Lower leg skin (tissue), 4 donors: ENCODE results near the gene DDX56. TPM values are rescaled to one million over a fixed set of nuclear protein-coding genes. Genes with fewer than 3 reads are reported as not detected.
"Not testable (repeated sequence)": the region's sequence is repeated elsewhere in the genome, so short reads cannot be mapped to it uniquely, and the experiment has no call there.

ENCODE experiments used
- DNase-seq, 2 donors: peaks; one replicate each; pipeline ENCODE4 v3.0.0-alpha.2; 2019; ENCODE audit warnings: low spot score in 2 of 2
- H3K4me3 ChIP-seq: fragments of 200-600 bp; sonication (generic); 2 replicates; pipeline ENCODE4 v1.5.1; 2017; ENCODE audit warnings: mild to moderate bottlenecking, low read depth; ENCODE audit not compliant: poor library complexity, severe bottlenecking
- POLR2A ChIP-seq, 2 donors: fragments of 450-650 bp; IDR thresholded peaks; one replicate each; pipeline ENCODE4 v1.6.1; 2016 to 2017; ENCODE audit warnings: antibody characterized with exemption in 2 of 2, mild to moderate bottlenecking in 1 of 2, moderate library complexity in 1 of 2
- WGBS, 2 donors: methylation state at CpG; one replicate each; pipeline ENCODE4 v1.1.5; 2018; 5-methylcytosine and 5-hydroxymethylcytosine counted together
- intact Hi-C: fragments of 100-400 bp; cut with DNase I; formaldehyde crosslinking; loops from one replicate; pipeline ENCODE4 v1.15.0; 2023; ENCODE audit warnings: low total_unique reads
- total RNA-seq, 4 donors: library from RNA; depleted of rRNA; stranded (reverse); fragments of >200 nt; gene quantifications; one replicate each; pipeline ENCODE4 v1.1.0, GENCODE V29; 2016
- TF ChIP-seq, protein P1 (sequence below), 3 donors: fragments of 450-650 bp; IDR thresholded peaks; one replicate each; pipeline ENCODE4 v1.5.1; 2016; ENCODE audit warnings: antibody characterized with exemption in 3 of 3, mild to moderate bottlenecking in 3 of 3, moderate library complexity in 2 of 3

DDX56 gene
- total RNA-seq, 4 donors from 2014 or later, result 58.9 to 71.7 (median 68.3) TPM

DNA sequence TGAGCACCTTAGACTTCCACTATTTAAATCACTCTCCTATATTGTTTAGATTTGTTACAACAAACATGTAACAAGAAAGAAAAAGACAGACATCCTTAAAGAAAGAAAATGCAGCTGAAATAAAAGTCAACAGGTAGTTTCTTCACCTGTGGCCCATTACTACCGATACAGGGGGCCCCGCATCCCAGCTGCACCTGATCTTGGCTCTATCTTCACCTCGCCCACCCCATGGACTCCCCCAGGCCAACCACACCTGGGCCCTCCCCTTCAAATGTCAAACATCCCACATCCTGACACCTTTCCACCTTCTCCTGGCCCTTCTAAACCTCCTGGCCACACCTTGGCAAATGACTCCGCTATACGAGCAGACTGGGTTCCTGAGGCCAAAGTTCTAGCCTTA is 7.0 kb downstream of the DDX56 start:
- no peak overlapping the region for H3K4me3 ChIP-seq
- no peak for DNase-seq
- WGBS, 2 donors, result 89 to 95% methylated on average over 5 of the region's 5 CpGs
- intact Hi-C loops, result loop anchor here (10.0 kb wide), 1 partner anchor 72 kb away; the partner anchor contains the start of gene NUDCD3
- TF ChIP-seq POLR2A (IDR thresholded peaks at IDR 0.05), result no peak
- TF ChIP-seq, protein P1, sequence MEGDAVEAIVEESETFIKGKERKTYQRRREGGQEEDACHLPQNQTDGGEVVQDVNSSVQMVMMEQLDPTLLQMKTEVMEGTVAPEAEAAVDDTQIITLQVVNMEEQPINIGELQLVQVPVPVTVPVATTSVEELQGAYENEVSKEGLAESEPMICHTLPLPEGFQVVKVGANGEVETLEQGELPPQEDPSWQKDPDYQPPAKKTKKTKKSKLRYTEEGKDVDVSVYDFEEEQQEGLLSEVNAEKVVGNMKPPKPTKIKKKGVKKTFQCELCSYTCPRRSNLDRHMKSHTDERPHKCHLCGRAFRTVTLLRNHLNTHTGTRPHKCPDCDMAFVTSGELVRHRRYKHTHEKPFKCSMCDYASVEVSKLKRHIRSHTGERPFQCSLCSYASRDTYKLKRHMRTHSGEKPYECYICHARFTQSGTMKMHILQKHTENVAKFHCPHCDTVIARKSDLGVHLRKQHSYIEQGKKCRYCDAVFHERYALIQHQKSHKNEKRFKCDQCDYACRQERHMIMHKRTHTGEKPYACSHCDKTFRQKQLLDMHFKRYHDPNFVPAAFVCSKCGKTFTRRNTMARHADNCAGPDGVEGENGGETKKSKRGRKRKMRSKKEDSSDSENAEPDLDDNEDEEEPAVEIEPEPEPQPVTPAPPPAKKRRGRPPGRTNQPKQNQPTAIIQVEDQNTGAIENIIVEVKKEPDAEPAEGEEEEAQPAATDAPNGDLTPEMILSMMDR (IDR thresholded peaks at IDR 0.05), result no peak

DNA sequence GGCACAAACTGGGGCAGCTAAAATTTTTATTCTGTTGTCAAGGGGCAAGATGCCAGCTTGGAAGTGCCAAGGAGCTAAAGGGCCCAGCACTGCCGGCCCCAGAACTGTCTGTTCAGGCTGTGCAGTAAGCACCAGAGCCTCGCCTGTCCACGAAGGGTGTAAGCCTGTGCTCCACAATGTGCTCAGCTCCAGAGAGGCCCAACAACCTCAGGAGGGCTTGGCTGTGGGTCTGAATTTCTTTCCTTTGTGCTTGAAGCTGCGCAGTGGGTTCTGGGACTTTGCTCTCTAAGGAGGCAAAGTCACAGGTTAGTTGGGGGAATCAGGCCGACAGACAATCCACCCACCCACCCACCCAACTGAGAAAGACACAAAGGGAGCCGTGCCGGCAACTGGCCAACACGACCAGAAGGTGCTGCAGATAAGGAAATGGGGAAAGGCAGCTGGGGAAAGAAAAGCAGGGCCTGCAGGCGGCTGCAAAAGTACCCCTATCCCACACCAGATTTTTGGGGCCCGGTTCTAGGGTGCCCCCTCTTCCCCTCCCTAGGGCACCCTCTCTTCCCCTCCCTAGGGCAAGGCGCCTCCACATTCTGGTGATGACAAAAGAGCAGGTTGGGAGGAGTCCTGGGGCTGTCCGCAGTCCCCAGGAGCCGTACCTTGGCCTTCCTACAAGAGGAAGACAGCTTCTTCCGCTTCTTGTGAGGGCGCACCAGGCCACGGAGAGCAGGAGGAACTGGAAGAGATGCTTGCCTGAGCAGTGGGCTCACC is 7.7 kb downstream of the DDX56 start:
- 75 to 79% methylated on average over 15 to 16 of the region's 16 CpGs for WGBS, 2 donors
- H3K4me3 ChIP-seq, result no peak overlapping the region
- intact Hi-C loops, result loop anchor here (10.0 kb wide), 1 partner anchor 71 kb away; the partner anchor contains the start of gene NUDCD3
- DNase-seq, result no peak
- TF ChIP-seq POLR2A (IDR thresholded peaks at IDR 0.05), result no peak
- TF ChIP-seq, protein P1 (IDR thresholded peaks at IDR 0.05), result no peak

DNA sequence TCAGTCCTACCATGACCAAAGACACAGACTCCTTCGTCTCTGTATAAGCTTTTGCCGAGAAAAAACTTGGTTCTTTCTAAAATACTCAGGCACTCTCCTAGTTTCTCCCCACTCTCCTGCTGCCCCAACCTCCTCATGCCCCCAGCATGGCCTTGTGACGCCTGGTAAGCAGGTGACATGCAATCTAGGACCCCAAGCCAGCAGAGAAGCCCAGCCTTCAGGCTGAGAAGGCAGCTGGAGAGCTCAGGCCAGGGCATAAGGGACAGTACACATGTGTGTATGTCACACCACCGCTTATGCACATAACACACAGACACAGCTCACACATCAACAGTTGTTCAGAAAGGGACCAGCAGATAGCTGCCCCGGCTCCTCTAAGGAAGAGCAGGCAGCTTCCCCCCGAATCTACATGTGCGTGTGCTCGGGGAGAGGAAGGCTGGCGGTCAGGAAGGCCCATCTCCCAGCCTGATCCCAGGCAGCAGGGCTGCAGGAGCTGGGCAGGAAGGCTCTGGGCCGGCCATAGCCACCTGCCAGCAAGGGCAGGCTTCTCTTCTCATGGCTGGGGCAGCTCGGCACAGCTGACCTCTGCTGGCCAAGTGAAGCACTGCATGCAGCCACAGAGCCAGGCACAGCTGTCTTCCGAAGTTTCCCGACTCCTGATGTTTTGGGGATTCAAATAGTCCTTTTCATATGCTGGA is 8.5 kb downstream of the DDX56 start:
- intact Hi-C loops, result loop anchor here (10.0 kb wide), 1 partner anchor 70 kb away; the partner anchor contains the start of gene NUDCD3
- H3K4me3 ChIP-seq, result no peak overlapping the region
- 63 to 65% methylated on average over 13 of the region's 13 CpGs for WGBS, 2 donors
- TF ChIP-seq, protein P1 (IDR thresholded peaks at IDR 0.05), result peak in 1 of 3 donors; percentile 62
- TF ChIP-seq POLR2A (IDR thresholded peaks at IDR 0.05), result no peak
- DNase-seq, result peak in 1 of 2 donors; percentile 92

DNA sequence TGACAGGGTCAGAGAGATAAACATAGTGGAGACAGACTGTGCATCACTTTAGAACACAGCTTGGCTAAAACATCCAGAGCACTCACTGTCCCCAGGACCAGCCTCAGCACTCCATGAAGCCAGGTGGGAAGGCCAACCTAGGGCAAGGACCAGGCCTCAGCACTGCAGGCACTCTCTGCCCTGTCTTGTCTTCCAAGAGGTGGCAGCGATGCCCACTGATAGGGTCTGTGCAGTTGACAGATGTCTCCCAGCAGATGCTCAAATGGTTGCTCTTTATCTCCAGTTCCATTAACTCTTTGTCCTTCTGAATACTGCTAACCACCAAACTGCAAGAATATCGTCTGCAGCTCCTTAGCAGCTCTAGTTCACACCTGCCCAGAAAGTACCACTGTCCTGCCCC is 9.1 kb downstream of the DDX56 start:
- intact Hi-C loops, result loop anchor here (5.0 to 10.0 kb wide), 2 partner anchors 70 to 322 kb away; partner anchors contain the start of gene NUDCD3
- 86 to 88% methylated on average over 2 of the region's 2 CpGs for WGBS, 2 donors
- TF ChIP-seq, protein P1 (IDR thresholded peaks at IDR 0.05), result no peak
- no peak for TF ChIP-seq POLR2A (IDR thresholded peaks at IDR 0.05)
- no peak for DNase-seq
- no peak overlapping the region for H3K4me3 ChIP-seq

DNA sequence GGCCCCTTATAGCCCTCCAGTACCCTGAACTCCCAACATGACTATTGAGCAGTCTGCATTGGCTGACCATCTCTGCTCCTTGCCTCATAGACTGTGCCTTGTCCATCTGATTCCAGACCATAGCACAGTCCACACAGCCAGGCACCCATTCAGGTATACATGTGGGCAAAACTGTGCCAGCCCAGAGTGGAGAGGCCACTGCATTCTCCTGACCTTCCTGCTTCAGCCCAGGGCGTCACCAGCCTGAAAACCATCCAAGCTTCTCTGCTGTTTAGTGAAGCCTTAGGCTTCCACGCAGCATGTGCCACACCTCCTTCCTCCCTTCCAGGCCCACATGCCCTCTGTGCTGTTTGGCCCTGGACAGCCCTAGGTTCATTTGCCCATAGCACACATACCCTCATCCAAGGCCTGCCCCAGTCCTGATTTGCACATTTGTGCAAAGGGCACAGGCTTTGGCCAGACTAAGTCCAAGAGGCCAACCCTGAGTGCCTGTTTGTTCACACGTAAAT is 10.5 kb downstream of the DDX56 start:
- 52 to 62% methylated on average over 3 of the region's 3 CpGs for WGBS, 2 donors
- intact Hi-C loops, result loop anchor here (5.0 to 10.0 kb wide), 2 partner anchors 68 to 321 kb away; partner anchors contain the start of gene NUDCD3
- TF ChIP-seq, protein P1 (IDR thresholded peaks at IDR 0.05), result no peak
- TF ChIP-seq POLR2A (IDR thresholded peaks at IDR 0.05), result no peak
- no peak overlapping the region for H3K4me3 ChIP-seq
- no peak for DNase-seq

DNA sequence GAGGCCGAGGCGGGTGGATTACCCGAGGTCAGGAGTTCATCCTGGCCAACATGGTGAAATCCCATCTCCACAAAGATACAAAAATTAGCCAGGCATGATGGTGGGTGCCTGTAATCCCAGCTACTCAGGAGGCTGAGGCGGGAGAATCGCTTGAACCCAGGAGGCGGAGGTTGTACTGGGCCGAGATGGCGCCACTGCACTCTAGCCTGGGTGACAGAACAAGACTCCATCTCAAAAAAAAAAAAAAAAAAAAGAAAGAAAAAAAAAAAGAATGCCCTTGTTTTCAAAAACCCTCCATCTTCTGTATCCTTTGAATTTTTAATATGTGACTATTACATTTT is 11.1 kb downstream of the DDX56 start:
- H3K4me3 ChIP-seq, DNase-seq: not testable (repeated sequence)
- intact Hi-C loops, result loop anchor here (5.0 to 10.0 kb wide), 2 partner anchors 68 to 320 kb away; partner anchors contain the start of gene NUDCD3
- 86 to 91% methylated on average over 8 of the region's 8 CpGs for WGBS, 2 donors
